HuH-7.5 (cell line): ENCODE data around the gene DCXR.

Experiments used
- DNase-seq: peaks from one replicate; pipeline ENCODE4 v3.0.0; 2011; ENCODE audit warnings: low spot score

The DCXR gene

DNA sequence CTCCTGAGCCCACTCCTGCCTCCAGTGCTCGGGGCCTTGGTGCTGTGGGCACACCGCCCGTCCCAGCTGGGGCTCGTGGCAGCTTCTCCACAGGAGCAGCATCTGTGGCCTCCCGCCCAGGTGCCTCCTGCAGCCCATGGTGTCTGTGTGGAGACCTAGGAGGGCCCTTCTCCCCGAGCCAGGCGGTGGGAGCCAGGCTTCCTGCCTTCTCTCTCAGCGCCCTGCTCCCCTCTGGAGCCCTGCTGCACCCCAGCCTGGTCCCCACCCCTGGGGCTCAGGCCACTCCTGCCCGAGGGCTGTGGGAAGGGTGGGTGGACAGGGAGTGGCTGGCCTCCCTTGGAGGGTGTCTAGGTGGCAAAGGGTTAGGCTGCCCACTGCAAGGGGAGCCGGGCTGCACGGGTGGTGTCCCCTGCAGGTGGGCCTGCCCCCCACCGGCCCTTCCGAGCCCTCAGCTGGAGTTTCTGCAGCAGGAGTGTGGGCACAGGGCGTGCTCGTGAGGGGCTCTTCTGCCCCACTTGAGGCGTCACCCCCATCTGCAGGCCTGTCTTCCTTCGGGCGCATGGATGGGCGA lies 25.8 kb downstream of the DCXR start:
- no peak for DNase-seq

DNA sequence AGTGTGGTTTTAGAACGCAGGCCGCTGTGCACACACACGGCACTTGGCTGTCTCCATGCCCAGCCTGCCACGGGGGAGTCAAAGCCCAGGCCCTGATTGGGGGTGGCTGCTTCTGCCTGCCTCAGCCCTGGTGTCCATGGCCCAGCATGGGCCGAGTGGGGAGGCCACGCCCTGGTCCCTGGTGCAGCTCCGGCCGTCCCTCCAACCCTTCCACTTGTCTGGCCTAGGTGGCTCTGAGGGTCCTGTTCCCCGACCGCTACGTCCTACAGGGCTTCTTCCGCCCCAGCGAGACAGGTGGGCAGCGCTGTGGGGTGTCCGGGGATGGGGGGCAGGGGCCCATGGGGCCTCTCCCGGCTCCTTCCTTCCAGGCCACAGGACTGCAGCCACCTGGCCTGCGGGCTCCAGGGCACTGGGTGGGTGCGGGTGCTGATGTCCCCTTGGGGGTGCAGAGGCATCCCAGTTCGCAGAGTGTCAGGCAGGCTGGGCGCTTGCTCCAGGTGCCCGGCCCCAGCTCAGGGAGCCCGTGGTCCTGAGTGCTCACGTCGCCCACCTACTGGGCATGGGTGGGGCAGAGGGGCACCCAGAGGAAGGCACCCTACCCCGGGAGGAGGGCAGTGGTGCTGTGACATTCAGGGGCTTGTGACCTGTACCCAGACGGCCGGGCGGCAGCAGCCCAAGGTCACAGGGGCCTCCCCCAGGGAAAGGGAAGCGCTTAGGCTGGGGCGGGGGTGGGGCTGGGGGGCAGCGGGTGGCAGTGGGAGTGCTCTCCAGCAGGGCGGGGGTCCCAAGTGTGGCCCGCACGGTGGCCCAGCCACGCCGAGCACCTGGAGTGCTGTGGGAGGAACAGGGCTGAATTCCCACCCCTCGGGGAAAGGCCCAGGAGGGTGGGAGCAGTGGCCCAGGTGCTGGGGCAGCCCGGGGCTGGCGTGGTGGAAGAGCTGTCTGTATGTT lies 26.6 kb downstream of the DCXR start:
- no peak for DNase-seq

DNA sequence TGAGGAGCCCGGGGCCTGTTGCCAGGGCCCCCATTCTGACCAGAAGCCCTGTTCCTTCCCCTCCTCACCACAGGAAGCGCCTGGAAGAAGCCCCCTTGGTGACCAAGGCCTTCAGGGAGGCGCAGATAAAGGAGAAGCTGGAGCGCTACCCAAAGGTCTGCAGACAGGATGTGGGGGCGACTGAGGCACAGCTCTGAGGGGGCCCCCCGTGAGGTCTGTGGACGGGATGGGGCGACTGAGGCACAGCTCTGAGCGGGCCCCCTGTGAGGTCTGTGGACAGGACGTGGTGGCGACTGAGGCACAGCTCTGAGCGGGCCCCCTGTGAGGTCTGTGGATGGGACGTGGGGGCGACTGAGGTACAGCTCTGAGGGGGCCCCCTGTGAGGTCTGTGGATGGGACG lies 28.1 kb downstream of the DCXR start:
- no peak for DNase-seq

DNA sequence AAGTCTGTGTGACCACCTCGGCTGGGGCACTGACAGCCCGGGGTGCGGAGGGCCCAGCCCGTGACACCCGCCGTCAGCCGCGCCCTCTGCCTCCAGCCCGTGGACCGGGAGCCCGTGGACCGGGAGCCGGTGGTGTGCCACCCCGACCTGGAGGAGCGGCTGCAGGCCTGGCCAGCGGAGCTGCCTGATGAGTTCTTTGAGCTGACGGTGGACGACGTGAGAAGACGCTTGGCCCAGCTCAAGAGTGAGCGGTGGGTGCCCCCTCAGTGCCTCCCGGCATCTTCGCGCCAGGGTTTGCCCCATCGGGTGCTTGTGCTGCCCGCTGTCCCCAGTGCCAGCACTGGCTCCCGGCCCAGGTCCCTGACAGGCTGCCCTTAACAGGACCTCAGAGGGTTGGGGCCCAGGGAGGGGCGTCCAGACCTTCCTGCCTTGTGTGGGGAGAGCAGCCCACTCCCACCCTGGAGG lies 28.5 kb downstream of the DCXR start:
- DNase-seq, result no peak

DNA sequence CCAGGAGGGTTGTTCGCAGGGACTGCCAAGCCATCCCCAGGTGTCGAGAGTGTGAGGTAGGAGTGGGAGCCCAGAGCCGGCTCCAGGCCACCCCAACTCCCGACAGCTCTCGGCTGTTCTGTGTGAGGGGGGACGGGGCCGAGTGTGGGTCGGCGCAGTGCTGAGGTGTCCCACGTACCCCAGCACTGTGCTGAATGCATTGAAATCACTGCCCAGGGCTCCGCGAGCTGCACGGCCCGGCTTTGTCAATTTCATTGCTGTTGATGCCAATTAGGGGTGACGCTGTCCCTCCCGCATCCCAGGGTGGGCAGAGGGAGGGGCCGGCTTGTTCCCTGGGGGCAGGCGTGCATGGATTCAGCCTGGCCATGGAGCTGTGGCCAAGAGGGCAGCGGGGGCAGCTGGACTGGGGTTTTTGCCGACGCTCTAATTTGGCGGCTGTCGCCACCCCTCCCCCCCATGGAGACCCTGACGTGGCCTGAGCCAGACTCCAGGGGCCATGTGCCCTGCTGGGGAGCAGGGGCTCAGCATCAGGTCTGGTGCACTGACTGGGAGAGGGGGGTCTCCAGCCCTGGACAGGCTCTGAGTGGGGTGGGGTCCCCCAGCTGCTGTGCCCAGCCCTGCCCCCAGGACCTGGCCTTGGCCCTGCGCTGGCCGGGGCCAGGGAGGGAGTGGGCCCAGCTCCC lies 29.1 kb downstream of the DCXR start:
- DNase-seq, result no peak

DNA sequence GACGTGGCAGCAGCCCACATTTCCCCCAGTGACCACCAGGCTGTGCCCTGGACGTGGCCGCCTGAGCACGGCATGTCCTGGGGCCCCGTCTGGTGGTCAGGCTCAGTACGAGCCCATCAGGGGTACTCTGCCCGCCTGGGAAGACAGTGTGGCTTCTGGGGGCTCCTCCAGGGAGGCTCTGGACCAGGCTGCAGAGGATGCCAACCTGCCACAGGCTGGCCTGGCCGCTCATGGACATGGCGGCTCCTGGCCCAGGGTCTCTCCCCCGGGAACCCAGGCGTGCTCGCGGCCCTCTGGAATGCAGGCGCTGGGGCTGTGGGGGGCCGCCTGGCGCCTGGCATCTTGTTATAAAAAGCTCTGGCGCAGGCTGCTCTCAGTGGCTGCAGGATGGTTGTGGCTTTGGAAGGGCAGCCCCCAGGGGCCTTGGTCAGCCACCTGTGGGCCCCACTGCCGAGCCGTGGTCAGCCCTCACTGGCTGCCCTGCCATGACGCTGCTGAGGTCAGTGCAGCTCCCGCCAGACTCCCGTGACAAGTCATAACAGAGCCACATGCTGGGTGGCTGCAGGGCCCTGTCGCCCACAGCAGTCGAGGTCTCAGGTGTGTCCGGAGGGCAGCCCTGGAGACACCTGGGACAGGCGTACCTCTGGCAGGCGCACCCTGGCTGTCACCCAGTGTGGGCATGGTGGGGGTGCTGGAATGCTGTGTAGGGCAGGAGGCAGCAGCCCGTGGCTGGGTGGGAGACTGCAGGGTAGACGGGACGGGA lies 29.8 kb downstream of the DCXR start:
- no peak for DNase-seq

DNA sequence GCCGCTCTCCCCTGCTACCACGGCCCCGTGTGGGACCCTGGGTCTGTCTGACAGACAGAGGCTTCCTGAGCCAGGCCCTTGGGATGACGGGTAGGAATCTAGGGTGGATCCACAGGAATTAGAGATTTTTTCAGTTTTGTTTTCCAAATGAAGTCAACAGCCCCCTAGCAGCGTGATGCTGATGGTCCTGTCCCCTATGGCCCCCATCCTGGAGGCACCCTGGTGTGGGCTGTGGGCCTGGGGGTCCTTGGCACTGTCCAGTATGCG lies 30.3 kb downstream of the DCXR start:
- no peak for DNase-seq

DNA sequence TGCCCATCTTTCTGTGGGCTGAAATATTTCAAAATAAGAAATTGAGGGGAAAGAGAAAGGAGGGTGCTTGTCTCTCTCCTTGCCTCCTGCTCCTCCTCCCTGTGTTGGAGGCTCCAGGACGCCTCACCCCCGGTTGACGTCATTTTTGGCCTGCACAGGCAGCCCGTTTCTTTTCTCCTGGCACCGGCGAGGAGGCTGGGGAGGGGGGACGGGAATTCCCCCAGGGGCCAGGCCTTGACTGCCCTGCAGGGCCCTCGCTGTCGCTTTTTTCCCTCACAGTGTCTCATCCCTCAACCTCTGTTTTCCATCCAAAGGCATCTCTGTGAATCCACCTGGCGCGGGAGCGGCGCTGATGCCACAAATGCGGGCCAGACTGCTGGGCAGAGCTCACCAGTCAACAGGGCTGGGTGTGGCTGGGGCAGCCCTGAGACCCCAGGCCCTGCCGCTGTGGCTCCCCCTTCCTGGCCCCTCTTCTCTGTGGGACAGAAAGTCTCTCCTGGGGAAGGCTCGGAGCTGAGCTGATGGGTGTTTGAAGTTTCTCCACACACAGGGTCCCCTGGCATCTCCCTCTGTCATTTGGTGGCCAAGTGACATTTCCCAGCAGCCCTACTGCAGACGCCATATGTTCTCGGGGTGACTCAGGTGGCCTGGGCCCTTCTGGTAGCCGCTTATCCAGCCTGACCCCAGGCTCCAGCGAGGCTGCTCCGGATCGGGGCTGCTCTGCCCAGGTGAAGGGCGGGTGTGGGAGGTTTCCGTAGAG lies 30.8 kb downstream of the DCXR start:
- no peak for DNase-seq

DNA sequence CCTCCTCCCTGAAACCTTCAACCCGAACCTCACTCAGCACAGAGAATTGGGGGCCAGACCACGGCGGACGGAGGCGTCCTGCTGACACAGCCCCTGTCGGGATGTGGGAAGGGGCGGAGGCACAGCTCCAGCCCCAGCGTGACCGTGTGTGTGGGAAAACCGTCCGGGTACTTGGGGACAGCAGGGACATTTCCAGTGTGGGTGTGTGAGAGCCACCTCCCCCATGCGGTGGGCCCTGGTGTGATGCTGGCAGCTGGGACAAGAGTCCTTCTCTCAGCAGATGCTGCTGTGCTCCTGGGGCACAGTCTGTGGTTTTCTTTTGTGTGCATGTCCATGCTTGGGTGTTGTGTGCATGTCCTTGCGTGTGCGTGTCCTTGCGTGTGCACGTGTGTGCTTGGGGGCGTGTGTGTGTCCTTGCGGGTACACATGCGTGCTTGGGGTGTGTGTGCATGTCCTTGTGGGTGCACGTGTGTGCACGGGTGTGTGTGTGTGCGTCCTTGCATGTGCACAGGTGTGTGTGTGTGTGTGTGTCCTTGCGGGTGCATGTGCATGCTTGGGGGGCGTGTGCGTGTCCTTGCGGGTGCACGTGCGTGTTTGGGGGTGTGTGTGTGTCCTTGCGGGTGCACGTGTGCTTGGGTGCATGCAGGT lies 31.7 kb downstream of the DCXR start:
- no peak for DNase-seq

DNA sequence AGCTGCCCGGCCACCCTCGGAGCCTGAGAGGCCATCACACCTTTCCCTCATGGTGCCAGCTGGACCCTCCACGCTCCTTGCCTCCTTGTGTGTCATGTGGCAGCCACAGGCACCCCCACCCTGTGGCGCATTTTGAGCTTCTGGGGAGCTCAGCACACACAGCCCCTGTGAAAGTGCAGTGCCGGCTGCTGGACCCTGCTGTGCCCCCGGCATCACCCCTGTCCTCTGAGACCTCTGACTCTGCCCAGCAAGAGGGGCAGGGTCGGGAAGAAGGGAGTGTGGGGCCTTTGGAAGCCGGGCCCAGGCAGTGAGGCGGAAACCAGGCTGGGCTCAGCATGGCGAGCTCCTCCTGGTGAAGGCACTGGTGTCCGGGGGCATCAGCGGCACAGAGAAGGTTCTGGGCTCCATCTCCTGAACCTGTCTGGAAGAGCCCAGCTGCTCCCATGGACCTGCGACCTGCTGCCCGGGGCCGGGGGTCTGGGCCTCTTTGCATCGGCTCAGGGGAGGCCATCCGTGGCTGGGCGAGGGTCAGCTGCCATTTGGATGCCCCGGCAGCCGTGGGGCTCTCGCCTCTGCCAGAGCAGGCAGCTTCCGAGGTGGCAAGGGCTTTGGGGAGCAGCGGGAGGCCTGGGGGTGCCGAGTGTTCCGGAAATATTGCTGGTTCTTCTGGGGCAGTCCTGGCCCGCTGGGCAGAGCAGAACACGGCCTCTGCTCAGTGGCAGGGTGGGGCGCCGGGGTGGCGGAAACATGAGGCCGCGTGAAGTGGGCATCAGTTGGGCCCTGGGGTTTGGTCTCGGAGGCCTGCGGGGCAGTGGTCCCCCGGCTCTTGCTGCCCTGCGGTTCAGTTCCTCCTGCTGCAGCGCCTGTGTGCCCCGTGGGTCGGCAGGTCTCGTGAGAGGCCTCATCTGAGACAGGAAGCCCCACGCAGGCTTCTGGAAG lies 32.7 kb downstream of the DCXR start:
- no peak for DNase-seq

DNA sequence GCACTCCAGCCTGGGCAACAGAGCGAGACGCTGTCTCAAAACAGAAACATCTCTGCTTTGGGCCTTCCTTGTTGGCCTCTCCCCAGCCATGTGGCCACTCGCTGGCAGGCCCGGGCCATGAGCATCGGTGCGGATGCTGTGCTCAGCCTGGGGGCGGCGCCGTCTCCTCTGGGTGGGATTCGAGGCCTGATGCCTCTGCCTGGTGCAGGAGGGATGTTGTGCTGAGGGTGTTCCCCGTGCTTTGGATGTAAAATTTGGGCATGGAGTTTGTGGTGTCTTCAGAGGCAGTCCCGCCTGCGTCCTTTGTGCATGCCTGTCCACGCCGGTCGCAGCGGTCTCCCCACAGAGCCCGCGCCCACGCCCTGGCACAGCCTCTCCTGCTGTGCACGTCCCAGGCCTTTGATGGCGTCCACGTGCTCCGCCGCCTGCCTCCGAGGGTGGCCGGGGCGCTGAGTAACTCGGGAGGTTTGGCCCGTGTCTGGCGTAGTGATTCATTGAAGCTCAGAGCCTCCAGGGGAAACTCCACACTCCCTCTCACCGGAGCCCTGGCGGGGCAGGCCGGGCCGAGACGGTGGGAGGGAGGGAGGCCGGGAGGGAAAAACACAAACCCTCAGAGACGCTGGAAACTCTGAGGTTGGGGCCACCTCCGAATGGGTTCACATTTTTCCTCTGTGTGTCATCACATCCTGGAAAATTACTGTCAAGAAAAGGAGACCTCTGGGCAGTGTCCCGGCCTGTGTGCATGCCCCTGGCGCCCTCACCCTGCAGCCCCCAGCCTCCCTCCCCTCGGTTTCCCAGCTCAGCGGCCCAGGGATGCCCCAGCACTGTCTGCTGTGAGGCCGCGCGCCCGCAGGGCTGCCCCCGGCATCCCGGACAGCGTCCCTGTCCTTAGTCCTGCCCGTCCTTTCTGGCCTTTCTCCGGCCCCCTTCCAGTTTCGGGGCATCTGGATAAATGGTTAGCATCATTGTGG lies 33.8 kb downstream of the DCXR start:
- DNase-seq, result peak; percentile 45

DNA sequence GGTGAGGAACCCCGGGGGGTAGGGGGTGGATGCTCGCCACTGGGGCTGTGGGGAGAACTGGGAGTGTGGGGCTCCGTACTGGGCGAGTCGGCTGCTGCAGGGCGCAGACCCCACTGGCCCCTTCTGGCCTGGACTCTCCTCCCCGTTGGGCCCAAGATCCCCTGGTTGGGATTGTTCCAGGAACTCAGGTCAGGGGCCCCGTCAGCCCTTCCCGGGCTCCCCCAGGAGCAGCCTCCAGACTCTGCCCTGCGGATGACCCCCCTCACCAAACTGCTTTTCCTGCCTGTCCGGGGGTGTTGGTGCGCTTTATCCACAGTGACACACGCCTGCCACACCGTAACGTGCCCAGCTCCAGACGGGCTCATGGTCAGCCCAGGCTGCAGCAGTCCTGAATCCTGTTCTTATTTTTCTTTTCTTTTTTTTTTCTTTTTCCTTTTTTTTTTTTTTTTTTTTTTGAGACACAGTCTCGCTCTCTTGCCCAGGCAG lies 35.9 kb downstream of the DCXR start:
- no peak for DNase-seq

DNA sequence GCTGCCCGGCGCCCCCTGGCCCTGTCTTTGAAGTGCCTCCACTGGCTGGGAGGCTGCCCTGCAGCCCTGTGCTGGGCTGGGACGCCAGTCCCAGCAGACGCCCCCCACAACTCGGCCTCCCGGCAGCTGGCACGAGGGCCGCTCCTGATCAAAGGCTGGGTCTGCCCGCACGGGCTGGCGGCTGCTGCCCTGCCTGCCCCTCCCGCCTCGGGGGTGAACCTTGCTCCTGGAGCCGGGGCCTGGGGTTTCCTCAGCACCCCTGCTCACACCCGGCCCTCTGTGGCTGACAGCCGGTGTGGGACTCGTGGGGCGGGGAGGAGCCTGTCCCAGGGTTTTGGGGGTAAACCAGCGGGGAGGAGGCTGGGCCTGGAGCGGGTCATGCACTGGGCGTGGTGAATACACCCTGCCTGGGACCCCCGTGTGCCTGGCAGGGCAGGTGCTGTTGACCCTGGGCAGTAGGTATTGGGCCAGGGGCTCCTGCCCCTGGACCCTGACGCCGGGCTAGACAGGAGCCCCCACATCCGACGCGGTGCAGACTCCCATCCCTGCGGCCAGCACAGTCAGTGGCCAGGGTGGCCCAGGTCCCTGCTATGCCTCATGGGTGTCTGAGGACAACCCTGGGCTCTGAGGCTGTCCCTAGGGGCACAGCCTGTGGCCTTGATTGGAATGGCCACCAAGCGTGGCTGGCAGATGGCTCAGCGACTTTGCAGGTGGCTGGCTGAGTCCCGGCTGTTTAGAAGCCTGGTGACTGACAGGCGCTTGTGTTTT lies 36.5 kb downstream of the DCXR start:
- no peak for DNase-seq

DNA sequence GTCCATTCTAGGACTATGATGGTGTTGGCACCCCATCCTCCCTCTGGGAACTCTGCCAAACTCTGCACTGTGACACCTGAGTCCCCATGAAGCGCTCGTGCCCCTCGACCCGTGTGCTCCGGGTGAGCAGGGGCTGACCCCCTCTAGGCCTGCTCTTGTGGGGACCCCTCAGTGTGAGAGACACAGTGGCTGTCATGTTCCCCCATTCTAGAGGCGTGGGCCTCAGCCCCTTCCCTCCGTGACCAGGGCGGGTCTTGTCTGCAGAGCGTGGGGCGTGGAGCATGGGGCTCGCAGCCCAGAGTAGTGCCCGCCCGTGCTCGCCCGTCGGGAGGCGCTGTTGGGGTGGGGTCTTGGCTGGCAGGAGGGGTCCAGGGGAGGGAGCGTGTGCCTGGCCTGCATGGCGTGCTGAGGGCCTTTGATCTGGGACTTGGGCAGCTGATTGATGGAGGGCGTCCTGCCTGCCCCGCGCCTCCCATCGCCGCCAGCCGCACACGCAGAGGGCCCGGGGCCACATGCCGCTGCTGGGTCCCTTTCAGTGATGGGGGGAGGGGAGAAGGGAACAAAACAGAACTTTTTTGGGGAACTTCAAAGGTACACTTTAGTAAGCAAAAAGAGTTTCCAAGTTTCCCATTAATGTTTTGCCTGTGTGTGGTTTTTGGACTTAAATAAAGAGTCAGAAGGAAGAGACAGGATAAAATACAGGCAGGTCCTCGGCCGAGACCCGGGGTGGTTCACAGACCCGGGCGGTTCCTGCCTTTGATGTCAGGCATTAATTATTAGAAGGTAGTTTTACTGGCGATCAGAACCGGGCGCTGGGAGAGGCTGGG lies 37.3 kb downstream of the DCXR start:
- no peak for DNase-seq

DNA sequence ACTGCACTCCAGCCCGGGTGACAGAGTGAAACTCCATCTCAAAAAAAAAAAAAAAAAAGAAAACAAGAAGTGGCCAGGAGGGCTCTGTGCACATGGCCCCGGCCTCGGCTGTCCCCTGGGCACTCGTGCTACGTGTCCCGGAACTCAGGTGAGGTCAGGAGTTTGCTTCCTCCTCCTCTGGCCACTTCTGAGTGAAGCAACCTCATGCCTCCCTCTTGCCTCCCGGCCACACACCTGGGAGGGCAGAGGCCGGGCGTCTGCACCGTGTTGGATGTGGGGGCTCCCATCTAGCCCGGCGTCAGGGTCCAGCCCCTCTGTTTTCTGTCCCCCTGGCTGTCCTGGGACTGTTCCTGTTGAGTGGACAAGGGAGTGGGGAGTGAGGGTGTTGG lies 37.9 kb downstream of the DCXR start:
- DNase-seq, result no peak

DNA sequence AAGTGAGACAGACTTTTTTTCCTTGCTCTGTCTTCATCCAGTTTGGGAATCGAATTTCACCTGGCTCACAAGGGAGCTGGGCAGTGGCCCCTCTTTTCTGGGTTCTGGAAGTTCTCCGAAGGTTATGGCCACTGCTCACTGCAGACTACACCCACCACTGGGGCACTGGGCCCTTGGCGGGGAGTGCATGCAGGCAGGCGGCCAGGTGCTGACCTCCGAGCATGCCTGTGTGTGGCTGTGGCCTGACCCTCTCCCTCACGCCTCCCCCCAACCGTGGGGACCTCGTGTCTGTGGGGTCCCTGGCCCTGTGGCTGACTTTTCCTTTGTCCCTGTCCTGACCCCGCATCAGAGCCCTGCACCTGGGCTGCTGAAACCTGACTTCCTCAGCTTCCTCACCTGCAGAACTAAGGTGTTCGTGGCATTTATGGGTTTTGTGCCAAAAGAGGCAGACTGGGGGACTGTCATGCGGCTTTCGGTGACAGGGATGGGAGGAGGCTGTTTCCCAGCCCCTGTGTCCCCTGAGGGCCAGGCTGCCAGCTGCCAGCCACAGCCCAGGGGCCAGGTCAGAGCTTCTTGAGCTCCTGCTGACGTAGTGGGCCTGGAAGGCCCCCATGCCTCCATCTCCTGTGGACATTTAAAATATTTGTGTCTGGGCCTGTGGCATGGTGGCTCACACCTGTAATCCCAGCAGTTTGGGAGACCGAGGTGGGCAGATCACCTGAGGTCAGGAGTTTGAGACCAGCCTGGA lies 38.6 kb downstream of the DCXR start:
- DNase-seq, result no peak
